Measurements from ENCODE around the gene IL36RN.
A peak's percentile ranks its signal among the peaks of the same experiment; 100 is the strongest.

Gene IL36RN

GRCh38 chr2:113083296-113083695, 24.3 kb downstream of the IL36RN start:
- DNase-seq (ENCODE audit: low read depth, low spot score), result no peak
- TF ChIP-seq, protein P1, sequence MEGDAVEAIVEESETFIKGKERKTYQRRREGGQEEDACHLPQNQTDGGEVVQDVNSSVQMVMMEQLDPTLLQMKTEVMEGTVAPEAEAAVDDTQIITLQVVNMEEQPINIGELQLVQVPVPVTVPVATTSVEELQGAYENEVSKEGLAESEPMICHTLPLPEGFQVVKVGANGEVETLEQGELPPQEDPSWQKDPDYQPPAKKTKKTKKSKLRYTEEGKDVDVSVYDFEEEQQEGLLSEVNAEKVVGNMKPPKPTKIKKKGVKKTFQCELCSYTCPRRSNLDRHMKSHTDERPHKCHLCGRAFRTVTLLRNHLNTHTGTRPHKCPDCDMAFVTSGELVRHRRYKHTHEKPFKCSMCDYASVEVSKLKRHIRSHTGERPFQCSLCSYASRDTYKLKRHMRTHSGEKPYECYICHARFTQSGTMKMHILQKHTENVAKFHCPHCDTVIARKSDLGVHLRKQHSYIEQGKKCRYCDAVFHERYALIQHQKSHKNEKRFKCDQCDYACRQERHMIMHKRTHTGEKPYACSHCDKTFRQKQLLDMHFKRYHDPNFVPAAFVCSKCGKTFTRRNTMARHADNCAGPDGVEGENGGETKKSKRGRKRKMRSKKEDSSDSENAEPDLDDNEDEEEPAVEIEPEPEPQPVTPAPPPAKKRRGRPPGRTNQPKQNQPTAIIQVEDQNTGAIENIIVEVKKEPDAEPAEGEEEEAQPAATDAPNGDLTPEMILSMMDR (IDR thresholded peaks at IDR 0.05; ENCODE audit: low read depth, low read length), result no peak
- in situ Hi-C loops (cut with HindIII; ENCODE audit: low sequenced_read_pairs), result no loop called here

DNA sequence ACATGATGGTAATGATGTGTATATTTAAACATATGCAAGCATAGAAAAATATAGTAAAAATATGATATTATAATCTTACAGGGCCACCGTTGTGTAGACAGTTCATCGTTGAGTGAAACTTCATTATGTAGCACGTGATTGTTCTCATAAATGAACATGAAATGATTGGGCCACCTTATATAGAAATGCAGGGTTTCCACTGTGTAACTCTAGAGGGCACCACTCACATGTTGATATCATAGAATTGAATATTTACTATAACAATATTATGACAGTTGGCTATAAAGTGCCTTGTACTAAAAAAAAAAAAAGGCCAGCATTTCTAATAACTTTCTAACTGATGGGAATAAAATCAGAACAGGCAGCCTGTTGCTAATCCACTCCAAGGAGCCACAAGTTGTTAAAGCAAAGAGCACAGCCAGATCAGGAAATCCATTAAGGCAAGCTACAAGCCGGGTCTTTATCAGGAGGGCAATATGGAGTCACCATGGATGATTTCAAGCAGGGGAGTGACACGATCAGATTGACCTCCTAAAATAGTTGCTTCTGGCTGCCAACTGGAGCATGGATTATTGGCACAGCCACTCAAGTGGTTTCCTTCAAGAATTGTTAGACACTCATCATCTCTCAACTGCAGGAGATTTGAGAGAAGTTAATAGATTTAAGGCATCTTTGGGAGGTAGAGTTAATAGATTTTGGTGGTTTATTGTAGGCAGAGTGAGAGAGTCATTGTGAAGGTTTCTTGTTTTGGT, 25.4 kb downstream of the IL36RN start:
- DNase-seq (ENCODE audit: low read depth, low spot score), result peak; percentile 14
- H3K4me3 ChIP-seq (ENCODE audit: low read depth, low read length), result no peak overlapping the region
- in situ Hi-C loops (cut with HindIII; ENCODE audit: low sequenced_read_pairs), result no loop called here
- TF ChIP-seq, protein P1 (IDR thresholded peaks at IDR 0.05; ENCODE audit: low read depth, low read length), result peak; percentile 43

More at GRCh38 chr2:113083296-113083695, 24.3 kb downstream of the IL36RN start:
- no peak overlapping the region for H3K4me3 ChIP-seq (ENCODE audit: low read depth, low read length)

- in situ Hi-C loops (cut with HindIII; ENCODE audit: low sequenced_read_pairs), result no loop called here
- no peak overlapping the region for H3K4me3 ChIP-seq (ENCODE audit: low read depth, low read length)
- TF ChIP-seq, protein P1 (IDR thresholded peaks at IDR 0.05; ENCODE audit: low read depth, low read length), result no peak
- no peak for DNase-seq (ENCODE audit: low read depth, low spot score)
These were observed 26.5 kb downstream of the IL36RN start for GRCh38 chr2:113085542-113085941.

- no peak overlapping the region for H3K4me3 ChIP-seq (ENCODE audit: low read depth, low read length)
- DNase-seq (ENCODE audit: low read depth, low spot score), result no peak
- TF ChIP-seq, protein P1 (IDR thresholded peaks at IDR 0.05; ENCODE audit: low read depth, low read length), result no peak
- in situ Hi-C loops (cut with HindIII; ENCODE audit: low sequenced_read_pairs), result no loop called here
These were observed 29.4 kb downstream of the IL36RN start for GRCh38 chr2:113088213-113088992.

DNA sequence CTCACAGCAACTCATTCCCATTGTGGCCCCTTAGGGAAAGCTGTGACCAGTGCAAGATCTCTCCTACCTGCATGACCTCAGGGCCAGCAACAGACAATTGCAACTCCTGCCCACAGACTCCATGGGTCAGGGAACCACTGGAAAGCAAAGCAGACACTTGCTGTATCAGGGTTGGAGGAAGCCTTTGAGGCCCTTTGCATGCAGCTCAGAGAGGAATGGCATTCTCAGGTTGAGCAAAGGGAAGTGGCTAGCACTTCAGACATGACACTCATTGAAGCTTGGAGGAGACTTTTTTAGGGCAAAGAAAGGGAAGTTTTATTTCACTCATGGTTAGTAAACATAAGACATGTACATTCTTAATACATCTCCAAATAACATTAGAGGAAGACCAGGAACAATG, 30.9 kb downstream of the IL36RN start:
- no peak for DNase-seq (ENCODE audit: low read depth, low spot score)
- in situ Hi-C loops (cut with HindIII; ENCODE audit: low sequenced_read_pairs), result no loop called here
- TF ChIP-seq, protein P1 (IDR thresholded peaks at IDR 0.05; ENCODE audit: low read depth, low read length), result no peak
- no peak overlapping the region for H3K4me3 ChIP-seq (ENCODE audit: low read depth, low read length)

DNA sequence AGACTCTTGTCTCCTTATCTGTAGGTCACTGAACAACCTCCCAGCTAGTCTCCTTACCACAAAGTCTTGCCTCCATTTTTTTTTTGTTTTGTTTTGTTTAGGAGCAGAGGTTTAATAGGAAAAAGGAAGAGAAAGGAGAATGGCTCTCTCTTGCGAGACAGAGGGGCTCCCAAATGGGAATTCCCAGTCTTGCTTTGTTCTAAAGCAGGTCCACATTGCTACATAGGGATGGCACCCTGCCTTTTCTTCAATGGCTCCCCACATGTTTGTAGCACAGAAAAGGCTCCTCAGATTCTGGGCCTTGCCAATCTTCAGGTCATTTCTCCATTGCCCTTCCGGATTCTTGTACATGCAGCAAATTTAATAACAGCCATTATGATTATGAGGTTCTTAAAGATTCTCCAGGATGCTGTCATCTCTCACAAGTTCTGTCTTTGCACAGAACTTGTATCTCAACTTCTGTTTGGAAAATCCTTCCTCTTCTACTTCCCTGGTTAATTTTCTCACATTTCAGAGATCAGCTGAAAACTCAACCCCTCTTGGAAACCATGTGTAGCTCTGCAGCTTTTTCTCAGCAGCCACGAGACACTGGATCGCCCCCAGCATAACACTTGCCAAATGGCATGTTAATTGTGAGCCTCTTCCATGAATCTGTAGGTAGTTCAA, 32.4 kb downstream of the IL36RN start:
- TF ChIP-seq, protein P1 (IDR thresholded peaks at IDR 0.05; ENCODE audit: low read depth, low read length), result no peak
- no peak for DNase-seq (ENCODE audit: low read depth, low spot score)
- in situ Hi-C loops (cut with HindIII; ENCODE audit: low sequenced_read_pairs), result no loop called here
- no peak overlapping the region for H3K4me3 ChIP-seq (ENCODE audit: low read depth, low read length)

Data from astrocyte of the spinal cord (primary cell).